B cell (primary cell): ENCODE results near the gene RASA1. TPM values are rescaled to one million over a fixed set of nuclear protein-coding genes. Genes with fewer than 3 reads are reported as not detected.

Experiments
- ATAC-seq: fragments of 200-7000 bp; cut with Tn5 transposase; one replicate; pipeline ENCODE4 v1.10.0; 2021; ENCODE audit warnings: low read depth, mild to moderate bottlenecking, moderate number of reproducible peaks, moderate library complexity
- CTCF ChIA-PET: fragments of 350-600 bp; sonication (Branson Sonifier 250); formaldehyde crosslinking; loops from one replicate; lab custom pipeline; 2021; ENCODE audit warnings: antibody characterized with exemption, inconsistent platforms; lab: Charles Lee
- POLR2A ChIA-PET: fragments of 350-600 bp; sonication (Branson Sonifier 250); formaldehyde crosslinking; loops from one replicate; lab custom pipeline; 2021; ENCODE audit warnings: antibody characterized with exemption; lab: Charles Lee
- DNase-seq: peaks from one replicate; pipeline ENCODE4 v3.0.0; 2013
- H2AFZ ChIP-seq: 2 replicates; pipeline ENCODE4 v1.6.1; 2012; ENCODE audit warnings: mild to moderate bottlenecking, low read depth, low read length; ENCODE audit not compliant: insufficient read depth, poor library complexity, severe bottlenecking
- H3K27ac ChIP-seq, 2 donors: 1 replicate in 1 of 2; 2 replicates in 1 of 2; pipeline ENCODE4 v1.5.1; 2012 to 2013; ENCODE audit warnings: low read length in 2 of 2, mild to moderate bottlenecking in 2 of 2, moderate library complexity in 1 of 2
- H3K27me3 ChIP-seq, 4 experiments: fragments of 200-600 bp in 1 of 4; sonication (generic) in 1 of 4; replicated peaks in 1 of 4; 1 replicate in 2 of 4; 2 replicates in 2 of 4; pipeline versions ENCODE4 v1.6.1 to v1.7.0; 2013 to 2016; ENCODE audit warnings: low read length in 3 of 4, mild to moderate bottlenecking in 2 of 4, mixed read lengths in 1 of 4, moderate library complexity in 1 of 4; ENCODE audit not compliant: insufficient read depth in 4 of 4, control insufficient read depth in 3 of 4; ENCODE audit errors: control extremely low read depth in 1 of 4
- H3K36me3 ChIP-seq, 2 experiments: replicated peaks in 1 of 2; 1 replicate in 1 of 2; 2 replicates in 1 of 2; pipeline versions ENCODE4 v1.6.1 to v1.7.1; 2013; ENCODE audit warnings: low read length in 1 of 2; ENCODE audit not compliant: insufficient read depth in 2 of 2, control insufficient read depth in 1 of 2; ENCODE audit errors: control extremely low read depth in 1 of 2, extremely low read depth in 1 of 2
- H3K4me1 ChIP-seq, 2 donors: fragments of 200-600 bp in 1 of 2; sonication (generic) in 1 of 2; 1 replicate in 1 of 2; 2 replicates in 1 of 2; pipeline versions ENCODE4 v1.5.1 to v1.6.1; 2013 to 2017; ENCODE audit warnings: low read length in 2 of 2; ENCODE audit not compliant: control insufficient read depth in 2 of 2, insufficient read depth in 2 of 2
- H3K4me2 ChIP-seq: replicated peaks from 2 replicates; pipeline ENCODE3; 2012; ENCODE audit warnings: mild to moderate bottlenecking, low read depth, low read length; ENCODE audit not compliant: poor library complexity, severe bottlenecking
- H3K4me3 ChIP-seq, 5 experiments: fragments of 200-600 bp in 1 of 5; sonication (generic) in 1 of 5; 1 replicate in 3 of 5; 2 replicates in 2 of 5; pipeline versions ENCODE4 v1.5.1 to v1.7.0; 2011 to 2016; ENCODE audit warnings: low read length in 4 of 5, mild to moderate bottlenecking in 4 of 5, low read depth in 2 of 5, control low read depth in 1 of 5, moderate library complexity in 1 of 5; ENCODE audit not compliant: insufficient read depth in 1 of 5; ENCODE audit errors: control extremely low read depth in 1 of 5, extremely low read depth in 1 of 5
- H3K79me2 ChIP-seq: fragments of 200-600 bp; sonication (generic); one replicate; pipeline ENCODE4 v1.6.0; 2016; ENCODE audit warnings: low read length; ENCODE audit not compliant: control insufficient read depth, insufficient read depth
- H3K9ac ChIP-seq: fragments of 200-600 bp; sonication (generic); 2 replicates; pipeline ENCODE4 v1.6.1; 2017; ENCODE audit warnings: mild to moderate bottlenecking, low read length, moderate library complexity
- H3K9me3 ChIP-seq, 3 donors: one replicate each; pipeline versions ENCODE4 v1.6.1 to v1.7.1; 2013; ENCODE audit warnings: low read length in 2 of 3; ENCODE audit not compliant: control insufficient read depth in 2 of 3, insufficient read depth in 1 of 3; ENCODE audit errors: control extremely low read depth in 1 of 3
- H4K20me1 ChIP-seq: 2 replicates; pipeline ENCODE4 v1.6.0; 2012; ENCODE audit warnings: mild to moderate bottlenecking, low read length; ENCODE audit not compliant: insufficient read depth, control insufficient read depth, poor library complexity, severe bottlenecking
- H3K27ac Mint-ChIP-seq: one replicate; pipeline ENCODE4 v1.8.0; 2021; ENCODE audit warnings: mixed read lengths
- H3K27me3 Mint-ChIP-seq: one replicate; pipeline ENCODE4 v1.8.0; 2021; ENCODE audit warnings: mixed read lengths
- H3K4me1 Mint-ChIP-seq: one replicate; pipeline ENCODE4 v1.8.0; 2021; ENCODE audit warnings: mixed read lengths
- H3K4me3 Mint-ChIP-seq: one replicate; pipeline ENCODE4 v1.8.0; 2021; ENCODE audit warnings: mixed read lengths
- H3K9me3 Mint-ChIP-seq: one replicate; pipeline ENCODE4 v1.8.0; 2022; ENCODE audit warnings: mixed read lengths; ENCODE audit not compliant: insufficient read depth
- CTCF ChIP-seq: fragments of 200-600 bp; IDR thresholded peaks from one replicate; pipeline ENCODE4 v1.8.0; 2022; ENCODE audit warnings: antibody characterized with exemption, mild to moderate bottlenecking
- EZH2 ChIP-seq: IDR thresholded peaks from 2 replicates; pipeline ENCODE4 v1.6.1; 2012; ENCODE audit warnings: borderline replicate concordance, low read depth, mild to moderate bottlenecking, moderate library complexity, low read length; ENCODE audit not compliant: insufficient read depth, poor library complexity, severe bottlenecking
- WGBS: methylation state at CpG from one replicate; pipeline ENCODE4 v1.1.5; 2013; ENCODE audit warnings: missing lambda C conversion rate; ENCODE audit not compliant: insufficient coverage; 5-methylcytosine and 5-hydroxymethylcytosine counted together
- intact Hi-C: fragments of 100-400 bp; cut with micrococcal nuclease; formaldehyde crosslinking; loops from one replicate; pipeline ENCODE4 v1.10.0; 2022
- polyA plus RNA-seq: library from polyadenylated mRNA; depleted of rRNA; stranded (reverse); fragments of >200 nt; gene quantifications from 2 replicates; pipeline ENCODE4 v1.2.3, GENCODE V29; 2012
- total RNA-seq, 2 donors: library from RNA; stranded (reverse); fragments of 120-200 nt in 1 of 2; gene quantifications; 1 replicate in 1 of 2; 2 replicates in 1 of 2; pipeline versions ENCODE4 v1.2.3 to v1.2.4, GENCODE V29; 2013 to 2022

The RASA1 gene
- total and polyA plus RNA-seq, 2 donors (not counting 1 experiment from before 2014, with no cell fraction given) = 18.9 to 32.2 TPM

GRCh38 chr5:87382224-87382623, 114.5 kb downstream of the RASA1 start:
- Histone ChIP-seq H3K4me3 (no peak overlapping the region), H3K9me3 (no peaks in the 10 kb centered on the region), H2AFZ (no peak overlapping the region), H3K27ac (no peak overlapping the region), H3K27me3 (no peaks in the 10 kb centered on the region), H3K79me2 (no peaks in the 10 kb centered on the region), H4K20me1 (no peaks in the 10 kb centered on the region), H3K36me3 (peaks cover 24 to 60% of the 10 kb centered on the region in 2 experiments), H3K9ac (no peak overlapping the region), H3K4me1 (no peaks in the 10 kb centered on the region), H3K4me2 (no peak overlapping the region)
- no peaks in the 10 kb centered on the region for H3K4me1 Mint-ChIP-seq
- no peak for DNase-seq
- WGBS = no CpG with 5 or more reads among the region's 1 CpG
- CTCF ChIA-PET = no interaction called here
- POLR2A ChIA-PET = no interaction called here
- no peaks in the 10 kb centered on the region for H3K9me3 Mint-ChIP-seq
- H3K27ac Mint-ChIP-seq = no peak overlapping the region
- ATAC-seq = no peak
- no peak overlapping the region for H3K4me3 Mint-ChIP-seq
- TF ChIP-seq EZH2 (no peak), CTCF (no peak)
- intact Hi-C loops = no loop called here
- H3K27me3 Mint-ChIP-seq = no peaks in the 10 kb centered on the region

GRCh38 chr5:87383216-87383615, 115.5 kb downstream of the RASA1 start:
- Histone ChIP-seq H3K36me3 (peaks cover 22 to 64% of the 10 kb centered on the region in 2 experiments), H3K4me2 (no peak overlapping the region), H3K9ac (no peak overlapping the region), H3K9me3 (no peaks in the 10 kb centered on the region), H2AFZ (no peak overlapping the region), H3K27me3 (no peaks in the 10 kb centered on the region), H4K20me1 (no peaks in the 10 kb centered on the region), H3K79me2 (no peaks in the 10 kb centered on the region), H3K27ac (no peak overlapping the region), H3K4me3 (no peak overlapping the region), H3K4me1 (no peaks in the 10 kb centered on the region)
- CTCF ChIA-PET = interaction anchor here (3.1 kb wide), 1 partner anchor 313 kb away, joined by 9 read pairs; no protein-coding TSS in a partner anchor
- ATAC-seq (no peak), DNase-seq (no peak)
- POLR2A ChIA-PET = no interaction called here
- Mint-ChIP-seq H3K27ac (no peak overlapping the region), H3K4me1 (no peaks in the 10 kb centered on the region), H3K4me3 (no peak overlapping the region), H3K9me3 (no peaks in the 10 kb centered on the region), H3K27me3 (no peaks in the 10 kb centered on the region)
- no peak for TF ChIP-seq EZH2
- WGBS = no CpG with 5 or more reads among the region's 1 CpG
- intact Hi-C loops = no loop called here
